H1 (cell line): ENCODE results near the gene POLD4. TPM values are rescaled to one million over a fixed set of nuclear protein-coding genes. Genes with fewer than 3 reads are reported as not detected.

ENCODE experiments used
- CTCF ChIA-PET: fragments of 300-600 bp; sonication (Branson Sonifier 250); formaldehyde crosslinking; loops from one replicate; lab custom pipeline; 2021; ENCODE audit not compliant: partially characterized antibody; lab: Charles Lee
- POLR2A ChIA-PET: fragments of 300-600 bp; sonication (Branson Sonifier 250); formaldehyde crosslinking; loops from one replicate; lab custom pipeline; 2021; ENCODE audit warnings: inconsistent platforms; ENCODE audit not compliant: partially characterized antibody; lab: Charles Lee
- DNase-seq, 2 experiments: peaks; one replicate each; pipeline versions ENCODE4 v3.0.0 to v3.0.0-alpha.2; 2010 to 2022; ENCODE audit warnings: low spot score in 2 of 2, low read depth in 1 of 2, mixed read lengths in 1 of 2
- FAIRE-seq: peaks from 2 replicates; lab custom pipeline; 2011; peaks lifted over from hg19 to GRCh38; lab: Jason Lieb, UNC
- H2AFZ ChIP-seq: 2 replicates; pipeline ENCODE4 v1.8.1; 2012; ENCODE audit warnings: low read length, inconsistent platforms
- H2AK5ac ChIP-seq: 2 replicates; pipeline ENCODE4 v1.6.1; 2013; ENCODE audit warnings: low read depth, low read length
- H2BK120ac ChIP-seq: replicated peaks from 2 replicates; pipeline ENCODE3; 2013; ENCODE audit warnings: low read depth, low read length, inconsistent platforms
- H2BK12ac ChIP-seq: 2 replicates; pipeline ENCODE4 v1.6.1; 2013; ENCODE audit warnings: low read depth, low read length
- H2BK15ac ChIP-seq: 2 replicates; pipeline ENCODE4 v1.6.1; 2013; ENCODE audit warnings: low read length
- H2BK20ac ChIP-seq: 2 replicates; pipeline ENCODE4 v1.6.1; 2013; ENCODE audit warnings: low read length
- H2BK5ac ChIP-seq: 2 replicates; pipeline ENCODE4 v1.6.1; 2013; ENCODE audit warnings: low read depth, low read length
- H3K14ac ChIP-seq: 2 replicates; pipeline ENCODE4 v1.6.1; 2013; ENCODE audit warnings: inconsistent platforms; ENCODE audit not compliant: insufficient read length
- H3K18ac ChIP-seq: 2 replicates; pipeline ENCODE4 v1.6.1; 2013; ENCODE audit warnings: low read length; ENCODE audit errors: extremely low read depth
- H3K23ac ChIP-seq: 2 replicates; pipeline ENCODE4 v1.6.1; 2013; ENCODE audit warnings: inconsistent platforms; ENCODE audit not compliant: insufficient read length
- H3K23me2 ChIP-seq: 2 replicates; pipeline ENCODE4 v1.6.1; 2013; ENCODE audit warnings: low read depth, low read length
- H3K27ac ChIP-seq: 2 replicates; pipeline ENCODE4 v1.6.1; 2011; ENCODE audit warnings: low read depth, low read length, inconsistent platforms
- H3K27me3 ChIP-seq, 4 experiments: replicated peaks in 1 of 4; 1 replicate in 1 of 4; 2 replicates in 3 of 4; pipeline versions ENCODE4 v1.6.1 to v1.8.1; 2011 to 2013; ENCODE audit warnings: low read length in 3 of 4, mild to moderate bottlenecking in 3 of 4, inconsistent platforms in 2 of 4, mixed read lengths in 2 of 4, moderate library complexity in 1 of 4; ENCODE audit not compliant: control insufficient read depth in 3 of 4, insufficient read depth in 3 of 4; ENCODE audit errors: extremely low read depth in 1 of 4
- H3K36me3 ChIP-seq, 4 experiments: 2 replicates each; pipeline versions ENCODE4 v1.6.1 to v1.8.1; 2011 to 2013; ENCODE audit warnings: mild to moderate bottlenecking in 4 of 4, low read length in 3 of 4, moderate library complexity in 2 of 4, control low read depth in 1 of 4, inconsistent platforms in 1 of 4; ENCODE audit not compliant: insufficient read depth in 4 of 4, control insufficient read depth in 2 of 4
- H3K4ac ChIP-seq: replicated peaks from 2 replicates; pipeline ENCODE3; 2013; ENCODE audit warnings: low read length, low read depth, mixed read lengths, inconsistent platforms; ENCODE audit not compliant: insufficient read length
- H3K4me1 ChIP-seq, 4 experiments: replicated peaks in 1 of 4; 1 replicate in 1 of 4; 2 replicates in 3 of 4; pipeline versions ENCODE4 v1.6.1 to v1.8.1; 2011 to 2013; ENCODE audit warnings: low read length in 3 of 4, inconsistent platforms in 2 of 4, mixed read lengths in 1 of 4; ENCODE audit not compliant: insufficient read depth in 4 of 4, control insufficient read depth in 3 of 4
- H3K4me2 ChIP-seq, 2 experiments: 2 replicates each; pipeline versions ENCODE4 v1.6.1 to v1.8.1; 2011 to 2013; ENCODE audit warnings: low read depth in 2 of 2, low read length in 2 of 2, control low read depth in 1 of 2, inconsistent platforms in 1 of 2, mild to moderate bottlenecking in 1 of 2; ENCODE audit not compliant: insufficient read depth in 1 of 2
- H3K4me3 ChIP-seq, 4 experiments: fragments of 200-600, 300-600 bp in 1 of 4; sonication (generic), shearing (Covaris generic), sonication (Bioruptor Twin) in 1 of 4; 2 replicates each; pipeline versions ENCODE4 v1.5.1 to v1.8.1; 2011 to 2016; ENCODE audit warnings: low read length in 4 of 4, low read depth in 3 of 4, control low read depth in 2 of 4, inconsistent platforms in 2 of 4, mild to moderate bottlenecking in 2 of 4, mixed read lengths in 1 of 4, moderate library complexity in 1 of 4; ENCODE audit not compliant: insufficient read depth in 2 of 4; ENCODE audit errors: extremely low read depth in 1 of 4
- H3K56ac ChIP-seq: replicated peaks from 2 replicates; pipeline ENCODE3; 2013; ENCODE audit warnings: low read depth, mild to moderate bottlenecking, mixed read lengths, low read length, inconsistent platforms; ENCODE audit not compliant: insufficient read length
- H3K79me1 ChIP-seq: 2 replicates; pipeline ENCODE4 v1.6.1; 2013; ENCODE audit warnings: low read depth, low read length, control low read depth
- H3K79me2 ChIP-seq, 2 experiments: 2 replicates each; pipeline versions ENCODE4 v1.6.1 to v1.8.1; 2012 to 2013; ENCODE audit warnings: low read length in 2 of 2, mild to moderate bottlenecking in 2 of 2, inconsistent platforms in 1 of 2; ENCODE audit not compliant: insufficient read depth in 2 of 2, control insufficient read depth in 1 of 2
- H3K9ac ChIP-seq, 4 experiments: replicated peaks in 1 of 4; 1 replicate in 1 of 4; 2 replicates in 3 of 4; pipeline versions ENCODE4 v1.6.1 to v1.8.1; 2011 to 2013; ENCODE audit warnings: low read depth in 3 of 4, low read length in 3 of 4, control low read depth in 2 of 4, mild to moderate bottlenecking in 2 of 4, moderate library complexity in 2 of 4, inconsistent platforms in 1 of 4; ENCODE audit errors: extremely low read depth in 1 of 4
- H3K9me3 ChIP-seq, 2 experiments: 2 replicates each; pipeline versions ENCODE4 v1.6.1 to v1.8.1; 2012 to 2013; ENCODE audit warnings: mild to moderate bottlenecking in 2 of 2, moderate library complexity in 2 of 2, control low read depth in 1 of 2, inconsistent platforms in 1 of 2, low read depth in 1 of 2, low read length in 1 of 2, mixed read lengths in 1 of 2; ENCODE audit not compliant: insufficient read depth in 2 of 2
- H4K20me1 ChIP-seq, 2 experiments: replicated peaks in 1 of 2; 2 replicates each; pipeline versions ENCODE3 to v1.8.1; 2011 to 2013; ENCODE audit warnings: inconsistent platforms in 2 of 2, low read length in 2 of 2, mild to moderate bottlenecking in 1 of 2; ENCODE audit not compliant: insufficient read depth in 2 of 2, control insufficient read depth in 1 of 2
- H4K5ac ChIP-seq: 2 replicates; pipeline ENCODE4 v1.6.1; 2013; ENCODE audit warnings: low read length, low read depth, mixed read lengths, inconsistent platforms; ENCODE audit not compliant: insufficient read length
- H4K8ac ChIP-seq: 2 replicates; pipeline ENCODE4 v1.8.0; 2013; ENCODE audit warnings: mild to moderate bottlenecking, moderate library complexity, low read length, inconsistent platforms; ENCODE audit not compliant: insufficient read depth; ENCODE audit errors: extremely low read depth
- H4K91ac ChIP-seq: replicated peaks from 2 replicates; pipeline ENCODE3; 2013; ENCODE audit warnings: low read length, mixed read lengths, inconsistent platforms; ENCODE audit not compliant: insufficient read length
- BCL11A ChIP-seq, 2 experiments: IDR thresholded peaks; one replicate each; pipeline ENCODE4 v1.6.1; 2011; ENCODE audit warnings: low read depth in 2 of 2, low read length in 2 of 2, mild to moderate bottlenecking in 2 of 2
- GABPA ChIP-seq: IDR thresholded peaks from 2 replicates; pipeline ENCODE4 v1.6.1; 2011; ENCODE audit warnings: mild to moderate bottlenecking, low read length, moderate library complexity, borderline replicate concordance; ENCODE audit not compliant: insufficient read depth
- KDM5A ChIP-seq: fragments of 200-600 bp; IDR thresholded peaks from 2 replicates; pipeline ENCODE4 v1.7.1; 2012; ENCODE audit warnings: mild to moderate bottlenecking, low read length, inconsistent platforms, mixed read lengths
- PHF8 ChIP-seq: fragments of 200-600 bp; sonication (generic); conservative IDR thresholded peaks from 2 replicates; pipeline ENCODE4 v1.7.1; 2012; ENCODE audit warnings: low read depth, mild to moderate bottlenecking, inconsistent platforms, low read length, moderate library complexity
- POLR2AphosphoS5 ChIP-seq: IDR thresholded peaks from 2 replicates; pipeline ENCODE4 v1.6.1; 2011; ENCODE audit warnings: low read depth, low read length
- SRF ChIP-seq: IDR thresholded peaks from 2 replicates; pipeline ENCODE4 v1.6.1; 2011; ENCODE audit warnings: mild to moderate bottlenecking, low read depth, low read length, moderate library complexity
- YY1 ChIP-seq: IDR thresholded peaks from 2 replicates; pipeline ENCODE4 v1.6.1; 2011; ENCODE audit warnings: low read depth, mild to moderate bottlenecking, low read length
- WGBS, 2 experiments: shearing (Covaris generic) in 1 of 2; methylation state at CpG; one replicate each; pipeline versions ENCODE4 v1.1.6 to v1.1.7; 2013 to 2015; ENCODE audit warnings: low lambda C conversion rate in 2 of 2, mixed read lengths in 2 of 2, inconsistent platforms in 1 of 2, low coverage in 1 of 2, missing lambda C conversion rate in 1 of 2; ENCODE audit not compliant: insufficient replicate concordance in 2 of 2, insufficient coverage in 1 of 2, insufficient read length in 1 of 2; ENCODE audit errors: extremely low coverage in 1 of 2, missing lambda C conversion rate in 1 of 2; 5-methylcytosine and 5-hydroxymethylcytosine counted together
- polyA plus RNA-seq, 7 experiments: library from polyadenylated mRNA; depleted of rRNA in 3 of 7; stranded (reverse) in 5 of 7; unstranded in 2 of 7; fragments of >200 nt in 5 of 7; fragments of 200-250 nt in 2 of 7; gene quantifications; 1 replicate in 5 of 7; 2 replicates in 1 of 7; 4 replicates in 1 of 7; pipeline versions ENCODE4 v1.2.1 to v1.2.3, GENCODE V29; 2011 to 2013; ENCODE audit warnings: missing spikeins in 2 of 7, mixed read lengths in 2 of 7
- total RNA-seq: library from RNA; stranded (reverse); fragmentation: NEBNext Ultra II Directional; extraction: Animal tissue kit (Norgen Biotek cat#: 25700); gene quantifications from 2 replicates; pipeline ENCODE4 v1.2.1, GENCODE V29; 2021

Gene POLD4
- total and polyA plus RNA-seq, 2 of the 8 experiments (the other 6 are each of a cell fraction or from before 2014, with no cell fraction given) = 21.2 to 46.7 TPM

GRCh38 chr11:67337257-67337656 is 16.1 kb downstream of the POLD4 start:
- TF ChIP-seq POLR2AphosphoS5 (no peak), SRF (no peak), GABPA (no peak), YY1 (no peak), KDM5A (no peak), BCL11A (IDR thresholded peaks at IDR 0.05; ENCODE audit: low read depth in 2 of 2, low read length in 2 of 2) (no peak), PHF8 (no peak)
- Histone ChIP-seq H3K79me1 (no peaks in the 10 kb centered on the region), H2BK15ac (no peak overlapping the region), H3K4me2 (no peak overlapping the region), H3K27me3 (no peaks in the 10 kb centered on the region), H4K8ac (no peak overlapping the region), H3K9ac (no peak overlapping the region), H2BK20ac (no peak overlapping the region), H2AK5ac (no peak overlapping the region), H2BK12ac (no peak overlapping the region), H3K4me3 (no peak overlapping the region), H3K56ac (no peak overlapping the region), H4K91ac (no peak overlapping the region), H3K9me3 (no peaks in the 10 kb centered on the region), H3K14ac (no peak overlapping the region), H3K4me1 (no peaks in the 10 kb centered on the region), H4K20me1 (no peaks in the 10 kb centered on the region), H3K36me3 (no peaks in the 10 kb centered on the region), H2BK5ac (no peak overlapping the region), H4K5ac (no peak overlapping the region), H3K27ac (no peak overlapping the region), H3K23ac (no peak overlapping the region), H2AFZ (no peak overlapping the region), H3K23me2 (no peaks in the 10 kb centered on the region), H2BK120ac (no peak overlapping the region), H3K4ac (no peak overlapping the region), H3K18ac (no peak overlapping the region), H3K79me2 (no peaks in the 10 kb centered on the region)
- DNase-seq (no peak), FAIRE-seq (no peak)
- POLR2A ChIA-PET = no interaction called here
- 81% methylated on average over 3 of the region's 3 CpGs; no CpG with 5 or more reads in 1 of the 2 experiments for WGBS, 2 experiments
- CTCF ChIA-PET = interaction anchor here (2.9 to 9.0 kb wide), 2 partner anchors 9 to 13 kb away, joined by 17 to 56 read pairs; no protein-coding TSS in a partner anchor
